Common myeloid progenitor, CD34-positive (primary cell): ENCODE results near the gene A2ML1.
"Not testable (repeated sequence)": the region's sequence is repeated elsewhere in the genome, so short reads cannot be mapped to it uniquely, and the experiment has no call there.

Experiments used
- CTCF ChIA-PET: fragments of 350-600 bp; sonication (Branson Sonifier 250); formaldehyde crosslinking; loops from one replicate; lab custom pipeline; 2021; ENCODE audit warnings: antibody characterized with exemption; lab: Charles Lee
- POLR2A ChIA-PET: fragments of 350-600 bp; sonication (Branson Sonifier 250); formaldehyde crosslinking; loops from one replicate; lab custom pipeline; 2021; ENCODE audit warnings: antibody characterized with exemption; lab: Charles Lee
- DNase-seq, 3 donors: peaks; one replicate each; pipeline versions ENCODE4 v3.0.0 to v3.0.0-alpha.2; 2013
- H3K27ac ChIP-seq, 2 experiments: 1 replicate in 1 of 2; 2 replicates in 1 of 2; pipeline ENCODE4 v1.7.0; 2013; ENCODE audit warnings: inconsistent platforms in 2 of 2, low read length in 2 of 2, mild to moderate bottlenecking in 2 of 2, low read depth in 1 of 2, moderate library complexity in 1 of 2; ENCODE audit not compliant: severe bottlenecking in 2 of 2, insufficient read depth in 1 of 2, poor library complexity in 1 of 2
- H3K27me3 ChIP-seq, 5 experiments: replicated peaks in 2 of 5; 1 replicate in 3 of 5; 2 replicates in 2 of 5; pipeline versions ENCODE4 v1.6.1 to v1.7.0; 2013; ENCODE audit warnings: low read length in 4 of 5, mild to moderate bottlenecking in 2 of 5, moderate library complexity in 2 of 5, inconsistent platforms in 1 of 5; ENCODE audit not compliant: insufficient read depth in 5 of 5, control insufficient read depth in 4 of 5
- H3K36me3 ChIP-seq, 4 experiments: 1 replicate in 2 of 4; 2 replicates in 2 of 4; pipeline versions ENCODE4 v1.6.1 to v1.7.0; 2013; ENCODE audit warnings: low read length in 3 of 4, control low read depth in 1 of 4, mild to moderate bottlenecking in 1 of 4; ENCODE audit not compliant: control insufficient read depth in 4 of 4, insufficient read depth in 4 of 4
- H3K4me1 ChIP-seq, 4 experiments: 1 replicate in 3 of 4; 2 replicates in 1 of 4; pipeline versions ENCODE4 v1.6.1 to v1.7.1; 2013; ENCODE audit warnings: low read length in 3 of 4, mild to moderate bottlenecking in 3 of 4, control low read depth in 1 of 4, inconsistent platforms in 1 of 4, moderate library complexity in 1 of 4; ENCODE audit not compliant: control insufficient read depth in 4 of 4, insufficient read depth in 4 of 4; ENCODE audit errors: control extremely low read depth in 1 of 4
- H3K4me3 ChIP-seq, 7 experiments: 1 replicate in 4 of 7; 2 replicates in 3 of 7; pipeline versions ENCODE4 v1.5.1 to v1.7.0; 2013; ENCODE audit warnings: mild to moderate bottlenecking in 7 of 7, low read length in 6 of 7, moderate library complexity in 6 of 7, inconsistent platforms in 2 of 7, low read depth in 2 of 7, control low read depth in 1 of 7; ENCODE audit not compliant: insufficient read depth in 4 of 7, control insufficient read depth in 1 of 7; ENCODE audit errors: extremely low read depth in 1 of 7
- H3K9me3 ChIP-seq, 5 experiments: 1 replicate in 4 of 5; 2 replicates in 1 of 5; pipeline versions ENCODE4 v1.6.1 to v1.7.1; 2013; ENCODE audit warnings: low read length in 4 of 5, mild to moderate bottlenecking in 2 of 5, inconsistent platforms in 1 of 5, low read depth in 1 of 5, moderate library complexity in 1 of 5; ENCODE audit not compliant: control insufficient read depth in 4 of 5, insufficient read depth in 2 of 5; ENCODE audit errors: control extremely low read depth in 1 of 5
- WGBS: methylation state at CpG from one replicate; pipeline ENCODE4 v1.1.5; 2013; ENCODE audit not compliant: insufficient coverage; 5-methylcytosine and 5-hydroxymethylcytosine counted together

Gene A2ML1

GRCh38 chr12:8784290-8784888 lies 38.0 kb upstream of the A2ML1 start:
- Histone ChIP-seq H3K4me1 (peaks cover 0 to 2% (median 0%) of the 10 kb centered on the region in 4 experiments), H3K4me3 (no peak overlapping the region), H3K36me3 (peaks cover 0 to 8% (median under 1%) of the 10 kb centered on the region in 4 experiments), H3K27ac (no peak overlapping the region), H3K9me3 (no peaks in the 10 kb centered on the region), H3K27me3 (no peaks in the 10 kb centered on the region)
- DNase-seq = no peak
- POLR2A ChIA-PET = no interaction called here
- CTCF ChIA-PET = no interaction called here

- no peak for DNase-seq
- Histone ChIP-seq H3K9me3 (no peaks in the 10 kb centered on the region), H3K4me1 (no peaks in the 10 kb centered on the region), H3K27ac (no peak overlapping the region), H3K27me3 (no peaks in the 10 kb centered on the region), H3K4me3 (no peak overlapping the region), H3K36me3 (peaks cover 0 to 8% (median 0%) of the 10 kb centered on the region in 4 experiments)
- ChIA-PET POLR2A (no interaction called here), CTCF (no interaction called here)
- WGBS = 100% methylated on average over 2 of the region's 4 CpGs
Observed at GRCh38 chr12:8785499-8785898, 36.9 kb upstream of the A2ML1 start.

- CTCF ChIA-PET, H3K4me1 ChIP-seq, H3K4me3 ChIP-seq, H3K36me3 ChIP-seq, POLR2A ChIA-PET, DNase-seq, H3K27me3 ChIP-seq, H3K27ac ChIP-seq, H3K9me3 ChIP-seq: not testable (repeated sequence)
- WGBS = 97% methylated on average over 17 of the region's 28 CpGs
Observed at GRCh38 chr12:8787206-8787605, 35.2 kb upstream of the A2ML1 start.

GRCh38 chr12:8788706-8789105 lies 33.7 kb upstream of the A2ML1 start:
- CTCF ChIA-PET, H3K27ac ChIP-seq, H3K36me3 ChIP-seq, H3K9me3 ChIP-seq, POLR2A ChIA-PET, H3K27me3 ChIP-seq, H3K4me1 ChIP-seq, DNase-seq: not testable (repeated sequence)
- peak overlapping the region in 3 of 7 experiments; percentile 19 to 57 (median 32) for H3K4me3 ChIP-seq
- 84% methylated on average over 11 of the region's 13 CpGs for WGBS

GRCh38 chr12:8789341-8790013 lies 32.9 kb upstream of the A2ML1 start:
- DNase-seq, H3K27ac ChIP-seq, H3K4me3 ChIP-seq, H3K9me3 ChIP-seq, H3K4me1 ChIP-seq, CTCF ChIA-PET, H3K36me3 ChIP-seq, H3K27me3 ChIP-seq: not testable (repeated sequence)
- WGBS = 91% methylated on average over 13 of the region's 13 CpGs
- POLR2A ChIA-PET = interaction anchor here (1.2 kb wide), 1 partner anchor 298 kb away, joined by 3 read pairs; no protein-coding TSS in a partner anchor

- DNase-seq, H3K36me3 ChIP-seq, CTCF ChIA-PET, H3K4me3 ChIP-seq, H3K27ac ChIP-seq, POLR2A ChIA-PET, H3K9me3 ChIP-seq, H3K4me1 ChIP-seq, H3K27me3 ChIP-seq: not testable (repeated sequence)
- no CpG with 5 or more reads among the region's 4 CpGs for WGBS
Observed at GRCh38 chr12:8793226-8793625, 29.2 kb upstream of the A2ML1 start.

GRCh38 chr12:8794611-8795010 lies 27.8 kb upstream of the A2ML1 start:
- DNase-seq, POLR2A ChIA-PET, H3K27me3 ChIP-seq, H3K4me3 ChIP-seq, H3K27ac ChIP-seq, H3K36me3 ChIP-seq, CTCF ChIA-PET, H3K4me1 ChIP-seq, H3K9me3 ChIP-seq: not testable (repeated sequence)
- WGBS = 97% methylated on average over 19 of the region's 21 CpGs
